Measurements from ENCODE around the gene SLC9A5. TPM values are rescaled to one million over a fixed set of nuclear protein-coding genes. Genes with fewer than 3 reads are reported as not detected.

Gene SLC9A5
- total and polyA plus RNA-seq, 9 of the 15 experiments (the other 6 are each of a cell fraction or from before 2014, with no cell fraction given), result 0.06 to 3.1 (median 1.2) TPM

- TF ChIP-seq MIER1 (IDR thresholded peaks at IDR 0.05; ENCODE audit: low read depth), result no peak
- no peak for TF ChIP-seq RBM17 (IDR thresholded peaks at IDR 0.05; ENCODE audit: borderline replicate concordance, low read depth, low read length)
- TF ChIP-seq ZNF785 (CRISPR knock-in tag; IDR thresholded peaks at IDR 0.05), result no peak
- no peak for TF ChIP-seq MAFF (IDR thresholded peaks at IDR 0.05; ENCODE audit: low read length)
- TF ChIP-seq ASH1L (IDR thresholded peaks at IDR 0.05; ENCODE audit: borderline replicate concordance, low read depth, partially characterized antibody), result no peak
- TF ChIP-seq TAL1 (IDR thresholded peaks at IDR 0.05), result no peak
- no peak for TF ChIP-seq IRF9 (tag; IDR thresholded peaks at IDR 0.05)
- TF ChIP-seq ZNF740 (CRISPR knock-in tag; IDR thresholded peaks at IDR 0.05), result peak; percentile 90
- peak in 1 of 2 experiments; percentile 76; a peak in 2 of 4 replicates for TF ChIP-seq ZNF740 (tag; IDR thresholded peaks at IDR 0.05)
- TF ChIP-seq ZNF512 (tag; IDR thresholded peaks at IDR 0.05), result no peak
- no peak for TF ChIP-seq MBD2 (IDR thresholded peaks at IDR 0.05; ENCODE audit: borderline replicate concordance, low read depth)
- peak; percentile 77 for TF ChIP-seq CXXC5 (CRISPR knock-in tag; IDR thresholded peaks at IDR 0.05)
- TF ChIP-seq KDM5B (IDR thresholded peaks at IDR 0.05; ENCODE audit: insufficient replicate concordance, low read depth, low read length), result peak; percentile 35
- peak; percentile 42; the same call in 1 of the 2 replicates for TF ChIP-seq SIN3B (IDR thresholded peaks at IDR 0.05; ENCODE audit: low read depth)
- TF ChIP-seq FIP1L1 (IDR thresholded peaks at IDR 0.05; ENCODE audit: low read depth, low read length, poor library complexity, severe bottlenecking), result peak; percentile 23
- TF ChIP-seq CHAMP1 (IDR thresholded peaks at IDR 0.05), result no peak
- TF ChIP-seq POU5F1 (IDR thresholded peaks at IDR 0.05; ENCODE audit: borderline replicate concordance, low read depth, low read length, partially characterized antibody), result no peak
- TF ChIP-seq ZNF717 (CRISPR knock-in tag; IDR thresholded peaks at IDR 0.05), result no peak
- peak; percentile 76 for TF ChIP-seq ZFX (CRISPR knock-in tag; IDR thresholded peaks at IDR 0.05)
- TF ChIP-seq ZNF24 (IDR thresholded peaks at IDR 0.05), result no peak
- no peak for TF ChIP-seq KDM1A (IDR thresholded peaks at IDR 0.05)
- TF ChIP-seq ZNF212 (CRISPR knock-in tag; IDR thresholded peaks at IDR 0.05), result no peak
- TF ChIP-seq EP400 (IDR thresholded peaks at IDR 0.05), result peak; percentile 88
- TF ChIP-seq BRF1 (IDR thresholded peaks at IDR 0.05; ENCODE audit: borderline replicate concordance, extremely low read depth, insufficient read length), result no peak
Observed at GRCh38 chr16:67246081-67246755, 2.6 kb upstream of the SLC9A5 start (continued).

All from K562 (cell line).